ENCODE data around the gene NUDT8. TPM values are rescaled to one million over a fixed set of nuclear protein-coding genes. Genes with fewer than 3 reads are reported as not detected.

Gene NUDT8
- total RNA-seq, 4 donors from 2014 or later: 11.0 to 21.3 (median 20.0) TPM

DNA sequence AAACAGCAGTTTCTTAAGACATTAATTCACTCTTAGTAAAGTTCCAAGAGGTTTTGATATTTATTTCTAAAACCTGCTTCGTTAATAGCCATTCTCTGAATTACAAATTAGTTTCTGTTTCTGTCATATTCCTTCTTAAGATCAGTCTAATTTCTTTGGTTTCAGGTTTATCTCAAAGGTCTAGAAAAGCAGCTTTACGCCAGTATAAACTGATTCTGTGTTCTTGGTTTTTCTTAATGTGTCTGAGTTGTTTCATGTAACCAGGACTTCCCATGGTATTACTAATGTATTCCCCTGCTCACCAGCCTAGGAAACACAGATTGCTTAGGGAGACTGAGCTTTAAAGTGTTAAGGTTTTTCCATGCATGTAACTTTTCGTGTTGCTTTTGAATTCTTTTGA, 27.6 kb upstream of the NUDT8 start:
- Histone ChIP-seq H3K27me3 (no peaks in the 10 kb centered on the region), H3K4me3 (no peak overlapping the region), H3K27ac (no peak overlapping the region), H3K9me3 (no peaks in the 10 kb centered on the region), H3K4me1 (peaks cover 0 to 1% (median 0%) of the 10 kb centered on the region in 4 donors), H3K36me3 (no peaks in the 10 kb centered on the region)
- TF ChIP-seq EP300 (IDR thresholded peaks at IDR 0.05) (no peak), POLR2A (IDR thresholded peaks at IDR 0.05) (no peak)
- TF ChIP-seq, protein P1, sequence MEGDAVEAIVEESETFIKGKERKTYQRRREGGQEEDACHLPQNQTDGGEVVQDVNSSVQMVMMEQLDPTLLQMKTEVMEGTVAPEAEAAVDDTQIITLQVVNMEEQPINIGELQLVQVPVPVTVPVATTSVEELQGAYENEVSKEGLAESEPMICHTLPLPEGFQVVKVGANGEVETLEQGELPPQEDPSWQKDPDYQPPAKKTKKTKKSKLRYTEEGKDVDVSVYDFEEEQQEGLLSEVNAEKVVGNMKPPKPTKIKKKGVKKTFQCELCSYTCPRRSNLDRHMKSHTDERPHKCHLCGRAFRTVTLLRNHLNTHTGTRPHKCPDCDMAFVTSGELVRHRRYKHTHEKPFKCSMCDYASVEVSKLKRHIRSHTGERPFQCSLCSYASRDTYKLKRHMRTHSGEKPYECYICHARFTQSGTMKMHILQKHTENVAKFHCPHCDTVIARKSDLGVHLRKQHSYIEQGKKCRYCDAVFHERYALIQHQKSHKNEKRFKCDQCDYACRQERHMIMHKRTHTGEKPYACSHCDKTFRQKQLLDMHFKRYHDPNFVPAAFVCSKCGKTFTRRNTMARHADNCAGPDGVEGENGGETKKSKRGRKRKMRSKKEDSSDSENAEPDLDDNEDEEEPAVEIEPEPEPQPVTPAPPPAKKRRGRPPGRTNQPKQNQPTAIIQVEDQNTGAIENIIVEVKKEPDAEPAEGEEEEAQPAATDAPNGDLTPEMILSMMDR (IDR thresholded peaks at IDR 0.05): no peak
- WGBS, 2 donors: 34 to 42% methylated on average over 3 of the region's 3 CpGs
- DNase-seq (ENCODE audit: low spot score in 2 of 2): no peak

DNA sequence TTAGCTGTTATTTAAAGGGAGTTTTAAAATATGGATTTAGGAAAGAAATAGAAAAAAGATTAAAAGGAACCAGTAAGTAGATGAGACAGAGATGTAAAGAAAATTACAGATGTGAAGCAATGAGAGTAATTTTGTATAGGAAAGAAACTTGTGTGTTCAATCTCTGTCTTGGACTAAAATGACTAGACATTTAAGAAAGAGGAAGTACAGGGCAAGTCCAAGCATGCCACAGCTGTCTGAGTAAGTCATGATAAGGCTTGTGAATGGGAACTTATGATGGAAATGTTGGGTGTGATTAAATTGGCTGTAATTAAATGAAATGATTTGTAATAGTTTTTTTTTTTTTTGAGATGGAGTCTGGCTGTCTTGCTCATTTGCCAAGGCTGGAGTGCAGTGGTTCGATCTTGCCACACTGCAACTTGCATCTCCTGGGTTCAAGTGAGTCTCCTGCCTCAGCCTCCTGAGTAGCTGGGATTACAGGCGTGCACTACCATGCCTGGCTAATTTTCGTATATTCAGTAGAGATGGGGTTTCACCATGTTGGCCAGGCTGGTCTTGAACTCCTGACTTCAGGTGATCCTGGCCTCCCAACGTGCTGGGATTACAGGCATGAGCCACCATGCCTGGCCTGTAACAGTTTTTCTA, 26.7 kb upstream of the NUDT8 start:
- H3K27me3 ChIP-seq: no peaks in the 10 kb centered on the region
- no peak for DNase-seq (ENCODE audit: low spot score in 2 of 2)
- H3K36me3 ChIP-seq: no peaks in the 10 kb centered on the region
- no peak overlapping the region for H3K27ac ChIP-seq
- no peak overlapping the region for H3K4me3 ChIP-seq
- no peaks in the 10 kb centered on the region for H3K9me3 ChIP-seq
- 93 to 94% methylated on average over 4 of the region's 4 CpGs for WGBS, 2 donors
- TF ChIP-seq, protein P1 (IDR thresholded peaks at IDR 0.05): no peak
- TF ChIP-seq POLR2A (IDR thresholded peaks at IDR 0.05) (no peak), EP300 (IDR thresholded peaks at IDR 0.05) (no peak)
- H3K4me1 ChIP-seq: peaks cover 0 to 4% (median 0%) of the 10 kb centered on the region in 4 donors

DNA sequence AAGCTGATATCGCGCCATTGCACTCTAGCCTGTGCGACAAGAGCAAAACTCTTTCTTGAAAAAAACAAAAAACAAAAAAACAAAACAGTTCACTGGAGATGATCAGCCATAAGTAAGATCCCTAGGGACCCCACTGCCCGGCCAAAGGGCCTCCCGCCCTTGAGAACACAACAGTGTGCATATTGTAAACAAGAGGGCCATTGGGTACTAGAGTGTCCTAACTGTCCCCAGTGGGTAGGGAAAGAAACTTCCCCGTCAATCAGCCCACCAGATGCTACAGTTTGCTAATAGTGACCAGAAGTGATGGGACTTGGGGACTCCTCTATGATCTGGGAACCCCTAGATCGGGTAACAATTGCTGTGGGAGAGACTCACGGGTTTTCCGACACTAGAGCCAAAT, 24.5 kb upstream of the NUDT8 start:
- H3K9me3 ChIP-seq: no peaks in the 10 kb centered on the region
- no peaks in the 10 kb centered on the region for H3K27me3 ChIP-seq
- H3K4me1 ChIP-seq: peaks cover 0 to 10% (median 2%) of the 10 kb centered on the region in 4 donors
- no peak overlapping the region for H3K4me3 ChIP-seq
- no peaks in the 10 kb centered on the region for H3K36me3 ChIP-seq
- no peak overlapping the region for H3K27ac ChIP-seq
- no peak for DNase-seq (ENCODE audit: low spot score in 2 of 2)
- TF ChIP-seq, protein P1 (IDR thresholded peaks at IDR 0.05): no peak
- no peak for TF ChIP-seq POLR2A (IDR thresholded peaks at IDR 0.05)
- TF ChIP-seq EP300 (IDR thresholded peaks at IDR 0.05): no peak
- WGBS, 2 donors: 70 to 77% methylated on average over 9 of the region's 9 CpGs

DNA sequence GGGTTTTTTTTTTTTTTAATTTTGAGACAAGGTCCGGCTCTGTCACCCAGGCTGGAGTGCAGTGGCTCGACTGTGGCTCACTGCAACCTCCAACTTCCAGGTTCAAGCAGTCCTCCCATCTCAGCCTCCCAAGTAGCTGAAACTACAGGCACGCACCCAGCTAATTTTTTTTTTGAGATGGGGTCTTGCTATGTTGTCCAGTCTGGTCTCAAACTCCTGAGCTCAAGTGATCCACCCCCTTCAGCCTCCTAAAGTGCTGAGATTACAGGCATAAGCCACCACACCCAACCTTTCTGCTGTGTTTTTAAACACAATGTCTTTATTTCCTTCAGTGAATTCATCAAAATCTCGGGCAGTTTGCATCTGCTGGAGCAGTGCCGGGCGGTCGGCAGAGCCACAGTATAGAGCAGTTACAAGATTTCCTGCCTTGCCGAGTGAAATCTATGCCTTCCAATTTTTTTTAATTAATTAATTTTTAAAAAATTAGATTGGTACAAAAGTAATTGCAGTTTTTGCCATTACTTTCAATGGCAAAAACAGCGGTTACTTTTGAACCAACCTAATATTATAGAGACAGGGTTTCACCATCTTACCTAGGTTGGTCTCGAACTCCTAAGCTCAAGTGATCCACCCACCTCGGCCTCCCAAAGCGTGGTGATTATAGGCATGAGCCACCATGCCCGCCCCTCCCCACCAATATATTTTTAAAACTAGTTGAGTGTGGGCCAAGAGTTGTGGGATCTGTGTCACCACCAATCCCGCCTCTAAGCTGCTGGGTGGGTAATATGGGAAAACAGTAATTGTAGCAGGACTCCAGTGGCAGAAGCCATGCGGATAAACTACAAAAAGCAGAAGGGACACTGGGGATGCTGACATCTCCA, 23.5 kb upstream of the NUDT8 start:
- DNase-seq (ENCODE audit: low spot score in 2 of 2): no peak
- WGBS, 2 donors: 79% methylated on average over 15 of the region's 15 CpGs

More for the DNA sequence above, 23.5 kb upstream of the NUDT8 start:
- no peak overlapping the region for H3K27ac ChIP-seq
- H3K9me3 ChIP-seq: no peaks in the 10 kb centered on the region
- TF ChIP-seq POLR2A (IDR thresholded peaks at IDR 0.05): no peak
- TF ChIP-seq EP300 (IDR thresholded peaks at IDR 0.05): no peak
- TF ChIP-seq, protein P1 (IDR thresholded peaks at IDR 0.05): no peak
- H3K36me3 ChIP-seq: no peaks in the 10 kb centered on the region
- no peak overlapping the region for H3K4me3 ChIP-seq
- H3K4me1 ChIP-seq: peaks cover 0 to 12% (median 2%) of the 10 kb centered on the region in 4 donors
- H3K27me3 ChIP-seq: no peaks in the 10 kb centered on the region
